ENCODE results near the gene BCL11B. TPM values are rescaled to one million over a fixed set of nuclear protein-coding genes. Genes with fewer than 3 reads are reported as not detected.

Gene BCL11B
- total RNA-seq, 2 experiments from 2014 or later, result not detected

- DNase-seq (ENCODE audit: low spot score), result no peak
- no peaks in the 10 kb centered on the region for H3K9me3 ChIP-seq (ENCODE audit: low read length)
- H3K9me2 ChIP-seq (ENCODE audit: insufficient read depth, low read length), result no peaks in the 10 kb centered on the region
- H3K4me2 ChIP-seq (ENCODE audit: low read length), result no peak overlapping the region
- no peaks in the 10 kb centered on the region for H3K36me3 ChIP-seq (ENCODE audit: insufficient read depth, low read length)
- no peaks in the 10 kb centered on the region for H3K4me1 ChIP-seq (ENCODE audit: insufficient read depth, low read length, poor library complexity, severe bottlenecking)
- H4K20me1 ChIP-seq (ENCODE audit: insufficient read depth, low read length), result no peaks in the 10 kb centered on the region
- H2AFZ ChIP-seq (ENCODE audit: low read length), result no peak overlapping the region
- ChIA-PET POLR2A (interaction anchor here (0.8 kb wide), 1 partner anchor 11 kb away, joined by 5 read pairs; no protein-coding TSS in a partner anchor), CTCF (ENCODE audit: unreplicated experiment) (no interaction called here)
- no peaks in the 10 kb centered on the region for H3K79me2 ChIP-seq (ENCODE audit: insufficient read depth, low read depth, low read length)
- no peak overlapping the region for H3K27ac ChIP-seq (ENCODE audit: low read depth, low read length, poor library complexity, severe bottlenecking)
- intact Hi-C loops (cut with micrococcal nuclease; ENCODE audit: unreplicated experiment), result no loop called here
- TF ChIP-seq CTCF (conservative IDR thresholded peaks at IDR 0.05; ENCODE audit: low read length) (no peak), EZH2phosphoT487 (IDR thresholded peaks at IDR 0.05; ENCODE audit: borderline replicate concordance, low read depth, low read length) (no peak)
- BruUV-seq (replicated peaks), result no TSS peak
- H3K4me3 ChIP-seq (ENCODE audit: low read depth, low read length, poor library complexity, severe bottlenecking), result no peak overlapping the region
These were observed 2.9 kb downstream of the BCL11B start for GRCh38 chr14:99268810-99269707.

GRCh38 chr14:99267837-99268781 lies 3.9 kb downstream of the BCL11B start:
- H3K9me3 ChIP-seq (ENCODE audit: low read length), result no peaks in the 10 kb centered on the region
- H3K79me2 ChIP-seq (ENCODE audit: insufficient read depth, low read depth, low read length), result no peaks in the 10 kb centered on the region
- no peak for TF ChIP-seq CTCF (conservative IDR thresholded peaks at IDR 0.05; ENCODE audit: low read length)
- no peak for TF ChIP-seq EZH2phosphoT487 (IDR thresholded peaks at IDR 0.05; ENCODE audit: borderline replicate concordance, low read depth, low read length)
- ChIA-PET POLR2A (interaction anchor here (0.6 kb wide), 1 partner anchor 127 kb away, joined by 3 read pairs; no protein-coding TSS in a partner anchor), CTCF (ENCODE audit: unreplicated experiment) (no interaction called here)
- H2AFZ ChIP-seq (ENCODE audit: low read length), result no peak overlapping the region
- H3K4me1 ChIP-seq (ENCODE audit: insufficient read depth, low read length, poor library complexity, severe bottlenecking), result no peaks in the 10 kb centered on the region
- DNase-seq (ENCODE audit: low spot score), result no peak
- no peaks in the 10 kb centered on the region for H4K20me1 ChIP-seq (ENCODE audit: insufficient read depth, low read length)
- no peaks in the 10 kb centered on the region for H3K9me2 ChIP-seq (ENCODE audit: insufficient read depth, low read length)
- H3K27ac ChIP-seq (ENCODE audit: low read depth, low read length, poor library complexity, severe bottlenecking), result no peak overlapping the region
- H3K4me3 ChIP-seq (ENCODE audit: low read depth, low read length, poor library complexity, severe bottlenecking), result no peak overlapping the region
- intact Hi-C loops (cut with micrococcal nuclease; ENCODE audit: unreplicated experiment), result no loop called here
- H3K36me3 ChIP-seq (ENCODE audit: insufficient read depth, low read length), result no peaks in the 10 kb centered on the region
- H3K4me2 ChIP-seq (ENCODE audit: low read length), result no peak overlapping the region
- BruUV-seq (replicated peaks), result no TSS peak

Measured in OCI-LY7 (cell line).